Glomerular endothelial cell (primary cell): ENCODE data around the gene CCDC112. TPM values are rescaled to one million over a fixed set of nuclear protein-coding genes. Genes with fewer than 3 reads are reported as not detected.
"Not testable (repeated sequence)": the region's sequence is repeated elsewhere in the genome, so short reads cannot be mapped to it uniquely, and the experiment has no call there.

Experiments used
- DNase-seq: peaks from one replicate; pipeline ENCODE4 v3.0.0-alpha.2; 2011; ENCODE audit warnings: low read depth, low spot score; ENCODE audit errors: extremely low read depth
- total RNA-seq: library from RNA; depleted of rRNA; stranded (reverse); fragments of >200 nt; gene quantifications from 2 replicates; pipeline ENCODE4 v1.2.3, GENCODE V29; 2015

CCDC112 gene, protein sequence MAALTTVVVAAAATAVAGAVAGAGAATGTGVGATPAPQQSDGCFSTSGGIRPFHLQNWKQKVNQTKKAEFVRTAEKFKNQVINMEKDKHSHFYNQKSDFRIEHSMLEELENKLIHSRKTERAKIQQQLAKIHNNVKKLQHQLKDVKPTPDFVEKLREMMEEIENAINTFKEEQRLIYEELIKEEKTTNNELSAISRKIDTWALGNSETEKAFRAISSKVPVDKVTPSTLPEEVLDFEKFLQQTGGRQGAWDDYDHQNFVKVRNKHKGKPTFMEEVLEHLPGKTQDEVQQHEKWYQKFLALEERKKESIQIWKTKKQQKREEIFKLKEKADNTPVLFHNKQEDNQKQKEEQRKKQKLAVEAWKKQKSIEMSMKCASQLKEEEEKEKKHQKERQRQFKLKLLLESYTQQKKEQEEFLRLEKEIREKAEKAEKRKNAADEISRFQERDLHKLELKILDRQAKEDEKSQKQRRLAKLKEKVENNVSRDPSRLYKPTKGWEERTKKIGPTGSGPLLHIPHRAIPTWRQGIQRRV
- total RNA-seq, result 9.4 and 10.6 TPM in 2 replicates

DNA sequence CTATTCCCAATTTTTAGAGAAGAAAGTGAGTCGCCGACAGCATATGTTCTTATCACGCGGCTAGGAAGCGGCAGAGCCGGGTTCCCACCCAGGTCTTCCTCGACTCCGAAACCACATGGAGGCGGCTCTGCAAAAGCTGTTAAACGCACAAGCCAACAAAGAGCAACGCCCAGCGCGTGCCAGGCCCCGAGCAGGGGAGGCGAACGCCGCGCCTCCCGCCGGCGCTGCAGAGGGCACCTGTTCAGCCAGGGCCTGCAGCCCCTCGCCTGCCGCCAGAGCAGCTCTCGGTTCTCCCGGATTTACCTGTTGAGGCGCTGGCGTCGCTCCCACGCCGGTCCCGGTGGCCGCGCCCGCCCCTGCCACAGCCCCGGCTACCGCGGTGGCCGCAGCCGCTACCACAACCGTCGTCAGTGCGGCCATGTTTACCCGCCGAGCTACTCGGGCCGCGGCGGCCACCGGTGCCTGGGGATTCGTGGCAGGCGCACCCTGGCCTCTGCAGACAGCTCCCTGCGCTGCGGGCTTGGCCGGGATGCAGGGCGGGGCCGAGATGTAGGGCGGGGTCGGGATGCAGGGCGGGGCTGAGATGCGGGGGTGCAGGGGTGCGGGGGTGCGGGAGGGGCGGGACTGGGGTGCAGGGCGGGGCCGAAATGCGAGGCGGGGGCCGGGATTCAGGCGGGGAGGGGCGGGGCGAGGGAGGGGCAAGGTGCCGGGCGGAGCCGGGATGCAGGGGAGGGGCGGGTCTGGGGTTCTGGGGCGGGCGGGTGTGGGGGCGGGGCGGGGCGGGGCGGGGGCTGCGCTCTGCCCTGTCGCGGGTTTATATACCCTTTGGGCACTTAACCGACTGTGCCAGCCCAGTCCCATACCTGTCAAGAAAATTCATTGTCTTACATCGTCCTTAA, at the start of gene CCDC112:
Gene CCDC112 (minus strand): TSS at position 531 of the 899 bp plus-strand sequence. CDS start 111 bp downstream, at position 420.
- no peak for DNase-seq

DNA sequence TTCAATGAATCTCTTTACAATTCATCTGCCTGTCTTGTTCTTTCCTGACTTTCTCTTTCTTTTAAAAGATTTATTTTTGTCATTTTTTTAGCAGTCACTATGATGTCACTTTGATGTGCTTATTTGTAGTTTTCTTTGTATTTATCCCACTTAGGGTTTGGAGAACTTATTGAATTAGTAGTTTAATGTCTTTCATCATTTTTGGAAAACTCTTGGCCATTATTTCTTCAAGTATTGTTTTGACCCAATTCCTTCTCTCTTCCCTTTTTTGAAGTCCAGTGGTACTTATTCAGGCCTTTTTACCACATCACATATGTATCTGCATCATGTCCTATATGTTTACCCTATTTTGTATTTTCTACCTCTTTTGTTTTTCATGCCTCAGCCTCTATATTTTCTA, 48.9 kb upstream of the CCDC112 start:
- no peak for DNase-seq

DNA sequence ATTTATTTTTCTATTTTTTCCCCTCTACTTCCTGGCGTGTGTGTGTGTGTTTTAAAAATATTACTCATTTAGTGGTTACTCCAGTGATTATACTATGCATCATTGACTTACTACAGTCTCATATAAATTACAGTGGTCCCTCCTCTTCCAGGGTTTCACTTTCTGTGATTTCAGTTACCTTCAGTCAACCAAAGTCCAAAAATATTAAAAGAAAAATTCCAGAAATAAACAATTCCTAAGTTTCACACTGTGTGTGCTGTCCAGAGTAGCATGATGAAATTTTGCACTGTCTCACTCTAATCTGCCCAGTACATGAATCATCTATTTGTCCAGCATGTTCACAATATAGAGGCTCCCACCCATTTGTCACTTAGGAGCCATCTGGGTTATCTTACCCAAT, 47.4 kb upstream of the CCDC112 start:
- no peak for DNase-seq

DNA sequence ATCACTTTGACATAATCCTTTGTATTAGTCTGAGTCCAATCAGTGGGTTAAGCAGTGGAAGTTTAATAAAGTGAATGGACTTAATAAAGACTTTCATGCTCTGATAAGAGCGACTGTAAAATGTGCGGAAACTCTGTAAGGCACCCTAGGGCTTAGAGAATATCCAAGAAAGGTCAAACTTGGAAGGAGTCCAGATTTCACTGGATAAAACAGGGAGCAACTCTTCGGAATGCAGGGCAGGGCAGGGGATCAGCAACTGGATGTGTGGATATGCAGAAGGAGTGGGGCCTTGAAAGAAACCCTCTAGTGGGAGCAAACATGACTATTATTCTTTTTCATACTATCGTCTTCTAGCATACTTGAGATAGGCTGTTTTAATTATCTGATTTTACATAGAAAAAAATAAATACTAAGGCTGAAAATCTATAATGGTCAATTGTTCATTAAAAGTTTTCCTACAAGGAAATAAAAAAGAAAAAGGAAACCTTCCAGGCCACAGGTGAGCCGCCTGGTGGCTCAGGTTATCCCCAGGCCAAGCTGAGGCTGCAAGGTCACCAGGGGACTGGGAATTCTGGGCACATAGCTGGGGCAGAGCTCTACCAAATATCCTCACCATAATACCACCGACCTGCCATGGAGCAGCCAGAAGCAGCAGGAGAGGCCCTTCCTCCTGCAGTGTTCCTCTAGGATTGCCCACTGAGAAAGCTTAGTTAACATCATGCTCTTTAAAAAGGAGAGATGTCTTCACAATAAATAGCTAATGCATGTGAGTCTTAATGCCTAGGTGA, 46.3 kb upstream of the CCDC112 start:
- no peak for DNase-seq

DNA sequence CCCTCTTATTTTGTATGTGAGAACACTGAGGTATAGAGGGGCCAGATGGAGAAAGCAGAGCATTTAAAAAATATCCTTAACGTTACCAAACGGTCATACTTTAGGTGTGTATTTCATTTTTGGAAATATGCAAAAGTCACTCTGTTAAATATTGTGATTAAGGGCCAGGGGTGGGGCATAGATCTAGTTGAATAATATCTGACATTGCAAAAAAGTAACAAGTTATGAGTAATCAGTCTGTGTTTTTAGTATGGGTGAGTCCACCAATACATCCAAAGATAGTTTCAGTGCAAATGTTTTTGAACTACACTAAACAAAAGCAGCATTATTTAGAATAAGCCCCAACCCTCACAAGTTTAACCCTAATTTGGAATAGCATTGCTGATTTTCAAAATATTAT, 45.3 kb upstream of the CCDC112 start:
- no peak for DNase-seq

DNA sequence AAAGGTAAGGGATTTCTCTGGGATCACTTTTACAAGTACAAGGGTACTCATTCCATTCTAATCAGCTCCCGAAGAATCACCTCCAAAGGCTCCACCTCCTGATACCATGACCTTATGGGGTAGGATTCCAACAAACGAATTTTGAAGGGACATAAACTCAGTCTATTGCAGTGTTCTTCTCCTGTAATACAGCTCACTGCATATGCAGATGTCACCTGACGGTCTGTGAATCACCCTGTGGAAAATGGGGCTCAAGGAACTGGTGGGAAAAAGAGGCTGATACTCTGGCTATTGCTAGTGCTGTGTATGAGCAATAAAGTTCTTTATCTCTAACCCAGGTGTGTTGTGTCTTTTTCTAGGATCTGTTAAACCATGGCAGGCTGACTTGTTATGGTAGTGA, 42.4 kb upstream of the CCDC112 start:
- DNase-seq, result no peak

DNA sequence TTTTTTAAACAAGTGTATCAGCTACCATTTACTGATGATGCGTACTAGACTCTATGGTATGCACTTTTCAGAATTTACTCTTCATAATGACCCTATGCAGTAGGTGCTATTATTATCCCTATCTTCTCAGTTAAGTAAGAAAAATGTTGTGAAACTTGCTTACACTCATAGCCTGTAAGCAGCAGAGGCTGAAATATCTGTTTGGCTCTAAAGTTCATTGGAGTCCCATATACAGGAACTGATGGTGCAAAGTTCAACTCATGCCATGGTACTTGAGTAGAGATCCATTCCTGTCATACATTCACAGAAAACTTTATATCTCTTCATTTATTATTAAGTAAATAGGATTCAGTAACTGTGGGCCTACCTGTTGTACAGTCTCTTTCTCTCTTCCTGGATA, 41.4 kb upstream of the CCDC112 start:
- DNase-seq, result no peak

DNA sequence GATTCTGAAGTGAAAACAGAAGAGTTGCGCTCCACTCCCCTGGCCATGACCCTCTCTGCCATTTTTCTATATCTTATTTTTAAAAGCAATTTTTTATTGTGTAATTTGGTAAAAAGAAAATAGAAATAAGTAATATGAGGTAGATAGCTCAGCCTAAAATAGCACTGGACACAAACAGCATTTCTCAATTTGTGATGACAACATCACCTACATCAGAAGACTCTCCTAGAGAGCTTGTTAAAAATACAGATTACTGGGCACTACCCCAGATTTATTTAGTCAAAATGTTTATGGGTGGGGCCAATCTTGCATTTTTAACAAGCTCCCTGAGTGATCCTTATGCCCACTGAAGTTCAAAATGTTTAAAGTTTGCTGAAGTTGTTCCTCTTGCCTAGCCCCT, 40.5 kb upstream of the CCDC112 start:
- DNase-seq, result no peak

DNA sequence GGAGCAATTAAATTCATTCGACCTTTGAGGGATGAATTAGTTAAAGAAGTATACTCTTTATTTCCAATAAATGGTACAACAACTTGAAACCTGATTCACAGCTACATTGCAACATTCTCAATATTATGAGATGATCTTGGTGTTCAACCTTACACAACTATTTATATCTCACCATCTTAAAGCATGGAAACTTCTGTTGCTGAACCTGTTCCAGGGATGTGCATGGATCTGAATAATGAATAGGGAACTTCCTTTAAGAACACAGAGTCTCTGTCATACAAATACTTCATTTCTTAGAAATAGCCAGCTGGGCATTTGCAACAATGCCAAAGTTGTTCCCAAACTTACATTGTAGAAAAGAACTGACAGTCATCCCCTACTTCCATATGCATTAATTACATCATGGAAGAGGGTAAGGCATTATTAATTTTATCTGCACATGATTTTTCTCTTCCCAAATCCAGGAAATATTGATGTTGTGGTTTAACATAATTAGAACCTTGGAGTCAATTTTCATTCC, 39.8 kb upstream of the CCDC112 start:
- no peak for DNase-seq

DNA sequence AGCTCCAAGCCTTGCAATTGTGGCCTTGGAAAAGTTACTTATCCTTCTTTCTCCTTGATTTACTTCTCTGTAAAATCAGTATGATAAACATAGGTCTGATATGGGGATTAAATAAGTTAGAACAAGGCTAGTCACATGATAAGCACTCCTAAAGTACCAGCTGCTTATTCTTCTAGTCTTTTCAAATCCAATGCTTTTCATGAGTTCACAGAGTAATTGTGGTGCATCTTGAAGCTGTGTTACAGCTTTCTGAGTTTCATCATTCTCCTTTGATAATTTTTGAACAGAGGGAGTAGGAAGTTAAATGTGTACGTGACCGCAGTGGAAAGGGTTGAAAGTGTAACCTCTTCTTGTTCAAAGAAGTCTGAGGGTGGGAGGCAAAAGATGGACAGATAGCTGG, 38.8 kb upstream of the CCDC112 start:
- no peak for DNase-seq

DNA sequence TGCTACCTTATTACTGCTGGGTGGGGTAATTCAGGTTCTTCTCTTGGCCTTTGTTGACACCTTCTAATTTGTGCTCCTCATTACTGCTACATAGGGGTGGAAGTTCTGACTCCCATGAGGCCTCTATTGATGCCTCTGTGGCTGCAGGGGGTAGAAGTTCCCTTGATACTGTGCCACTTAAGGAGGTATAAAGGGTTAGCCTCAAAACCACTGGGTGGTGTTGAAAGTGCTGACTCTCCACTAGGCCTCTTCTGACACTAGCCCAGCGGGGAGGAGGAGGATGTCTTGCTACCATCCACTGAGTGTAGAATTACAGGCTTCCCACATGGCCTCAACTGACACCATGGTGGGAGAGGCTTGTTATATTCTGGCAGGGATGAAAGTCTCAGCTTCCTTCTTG, 36.7 kb upstream of the CCDC112 start:
- DNase-seq, result no peak

DNA sequence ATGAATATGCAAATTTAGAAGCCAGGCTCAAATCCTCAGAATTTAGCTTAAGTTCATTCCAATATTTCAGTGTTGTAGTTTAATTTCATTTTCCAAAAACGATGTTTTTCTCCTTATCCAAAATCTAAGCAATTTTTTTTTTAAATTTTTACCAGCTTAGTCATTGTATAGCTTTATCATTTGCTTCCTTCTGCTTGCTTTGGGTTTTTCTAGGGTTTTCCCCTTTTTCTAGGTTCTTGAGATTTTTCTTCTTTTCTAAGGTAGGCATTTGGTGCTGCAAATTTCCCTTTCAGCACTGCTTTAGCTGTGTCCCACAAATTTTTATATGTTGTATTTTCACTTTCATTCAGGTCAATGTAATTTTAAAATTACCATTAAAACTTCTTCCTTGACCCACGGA, 34.4 kb upstream of the CCDC112 start:
- no peak for DNase-seq

DNA sequence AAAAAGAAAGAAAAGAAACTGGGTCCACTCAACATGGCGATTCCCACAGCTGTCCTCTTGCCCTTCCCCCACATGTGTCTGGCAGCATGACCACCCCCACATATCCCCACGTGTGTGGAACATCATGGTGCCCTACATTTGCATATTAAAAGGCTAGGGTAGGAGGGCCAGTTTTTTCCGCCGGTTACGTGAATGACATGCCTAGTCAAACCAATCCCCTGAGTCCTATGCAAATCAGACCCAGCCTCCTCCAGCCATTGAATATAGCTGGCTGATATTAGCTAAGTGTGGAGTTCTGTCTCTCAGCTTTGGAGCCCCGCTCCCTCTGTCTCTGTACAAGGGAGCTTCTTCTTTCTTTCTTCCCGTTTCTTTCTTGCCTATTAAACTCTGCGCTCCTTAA, 33.0 kb upstream of the CCDC112 start:
- no peak for DNase-seq

DNA sequence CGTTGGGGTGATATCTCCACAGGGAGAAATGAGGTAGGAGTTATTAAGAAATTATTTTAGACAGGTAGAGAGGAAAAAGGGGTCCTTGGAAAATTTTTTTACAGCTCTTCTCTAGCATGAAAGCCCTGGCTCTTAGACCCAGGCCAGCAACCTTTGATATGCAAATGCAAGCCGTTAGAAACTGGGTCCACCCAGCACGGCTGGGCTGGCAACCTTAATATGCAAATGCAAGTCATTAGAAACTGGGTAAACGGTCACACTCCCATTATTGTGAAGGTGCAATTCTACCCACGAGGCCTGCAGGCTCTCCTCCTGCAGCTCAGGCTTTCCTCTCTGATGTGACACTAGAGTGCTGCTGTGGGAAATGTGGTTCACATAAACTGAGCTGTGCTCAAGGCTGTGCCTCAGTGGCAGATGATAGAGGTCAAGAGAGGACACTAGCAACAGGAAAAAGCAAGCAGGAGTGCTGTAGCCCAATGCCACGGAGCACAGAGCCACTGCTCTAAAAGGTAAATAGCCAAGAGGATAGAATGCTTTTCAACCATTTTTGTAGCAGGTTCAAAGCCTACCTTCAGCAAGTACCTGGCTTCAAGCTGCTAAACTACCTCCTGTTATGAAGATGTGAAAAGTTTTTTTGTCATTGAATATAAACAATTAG, 32.3 kb upstream of the CCDC112 start:
- not testable (repeated sequence) for DNase-seq

DNA sequence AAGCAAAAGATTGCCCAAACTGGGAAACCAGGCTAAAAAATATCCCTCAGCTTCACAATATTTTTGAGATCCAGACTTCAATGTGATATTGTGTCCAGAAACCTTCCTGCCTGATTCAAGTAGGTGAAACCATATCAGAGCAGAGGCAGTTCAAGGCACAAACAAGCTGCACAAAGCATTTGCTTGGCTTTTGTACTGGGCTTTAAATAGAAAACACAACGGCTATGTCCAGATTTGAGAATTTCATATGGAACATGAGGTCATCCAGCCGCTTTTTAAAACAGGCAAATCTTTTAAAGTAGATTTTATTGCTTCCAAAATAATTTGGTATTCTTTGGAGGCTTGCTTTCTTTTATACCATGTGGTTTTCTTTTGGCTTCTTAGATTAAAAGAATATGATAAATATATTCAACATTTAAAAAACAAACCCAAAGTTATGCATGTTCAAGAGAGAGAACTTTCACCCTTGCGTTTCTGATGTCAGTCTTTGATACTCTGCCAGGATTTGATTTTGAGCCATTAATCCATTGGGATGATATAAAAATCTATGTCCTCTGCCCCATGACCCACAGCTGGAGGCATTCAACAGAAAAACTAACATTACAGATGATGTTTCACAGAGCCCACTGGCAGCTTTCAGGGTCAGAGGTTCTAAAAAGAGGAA, 29.0 kb upstream of the CCDC112 start:
- no peak for DNase-seq

DNA sequence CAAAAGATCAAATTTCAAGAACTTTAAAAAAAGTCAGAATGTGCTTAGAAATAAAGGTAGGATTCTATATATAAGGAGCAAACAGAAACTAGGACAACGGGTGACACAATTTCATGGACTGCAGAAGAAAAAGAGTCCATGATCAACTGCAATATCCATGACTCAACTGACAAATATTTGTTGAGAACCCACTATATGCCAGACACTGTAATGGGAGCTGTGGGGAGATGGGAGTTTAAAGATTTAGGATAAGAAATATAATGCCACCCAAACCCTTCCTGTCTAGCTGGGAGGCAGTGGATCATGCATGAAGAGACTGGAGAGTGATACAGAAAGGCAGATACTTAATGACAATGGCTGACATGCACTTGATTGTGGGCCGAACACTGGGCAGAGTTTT, 27.6 kb upstream of the CCDC112 start:
- DNase-seq, result no peak

DNA sequence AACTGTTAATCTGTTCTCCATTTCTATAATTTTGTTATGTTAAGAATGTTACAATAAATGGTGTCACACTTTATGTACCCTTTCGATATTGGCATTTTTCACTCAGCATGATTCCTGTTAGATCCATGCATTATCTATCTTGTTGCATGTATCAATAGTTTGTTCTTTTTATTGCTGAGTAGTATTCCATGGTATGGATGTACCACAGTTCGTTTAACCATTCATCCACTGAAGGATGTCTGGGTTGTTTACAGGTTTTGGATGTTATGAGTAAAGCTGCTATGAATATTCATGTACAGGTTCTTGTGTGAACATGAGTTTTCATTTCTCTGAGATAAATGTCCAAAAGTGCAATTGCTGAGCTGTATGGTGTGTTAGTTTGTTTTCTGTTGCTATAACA, 26.3 kb upstream of the CCDC112 start:
- DNase-seq, result no peak

DNA sequence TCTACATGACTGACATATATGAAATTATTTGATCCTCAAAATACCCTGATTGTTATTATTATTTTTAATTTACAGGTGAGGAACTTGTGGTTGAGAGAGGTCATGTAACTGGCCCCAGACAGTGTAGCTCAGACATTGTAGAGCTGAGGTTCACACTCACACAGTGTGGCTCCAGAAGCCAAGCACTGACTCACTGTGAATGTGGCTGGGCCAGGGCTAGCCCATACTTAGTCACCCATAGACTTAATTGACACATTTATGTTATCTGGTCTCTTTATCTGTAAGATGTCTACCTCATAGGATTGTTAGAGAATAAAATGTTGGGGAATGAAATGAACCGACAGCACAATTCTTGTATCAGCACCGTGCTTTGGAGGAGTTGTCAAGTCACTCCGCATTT, 24.9 kb upstream of the CCDC112 start:
- DNase-seq, result no peak

DNA sequence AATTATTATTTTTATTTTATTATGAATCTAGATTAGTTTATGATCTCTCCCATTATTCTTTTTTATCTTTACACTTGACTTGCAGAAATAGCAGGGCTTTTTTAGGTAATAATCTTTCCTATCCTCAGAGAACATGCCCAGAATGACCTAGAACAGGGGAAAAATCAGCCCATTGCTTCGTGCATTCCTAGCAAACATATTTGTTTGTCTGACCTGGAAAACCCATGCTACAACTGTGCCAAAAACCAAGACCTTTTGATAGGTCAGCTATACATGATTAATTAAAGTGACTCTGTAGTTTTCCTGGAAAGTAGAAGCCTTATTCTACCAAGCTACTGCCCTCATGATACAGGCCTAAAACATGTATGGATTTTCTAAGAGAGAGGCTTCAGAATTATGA, 24.1 kb upstream of the CCDC112 start:
- no peak for DNase-seq

DNA sequence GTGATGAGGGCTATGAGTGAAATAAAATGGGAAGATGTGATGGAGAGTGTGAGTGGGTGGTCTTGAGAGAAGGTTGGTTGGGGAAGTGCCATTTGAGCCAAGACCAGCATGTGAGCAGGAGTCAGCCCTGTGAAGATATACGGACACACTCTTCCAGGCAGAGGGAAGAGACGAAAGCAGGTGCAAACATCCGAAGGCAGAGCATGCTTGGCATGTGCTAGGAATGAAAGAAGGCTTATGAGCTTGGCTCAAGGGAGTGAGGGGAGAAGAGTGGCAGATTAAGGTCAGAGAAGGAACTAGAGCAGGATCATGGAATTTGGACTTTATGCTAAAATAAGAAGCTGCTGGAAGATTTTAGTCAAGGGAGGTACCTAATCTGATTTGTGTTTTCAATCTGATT, 23.6 kb upstream of the CCDC112 start:
- no peak for DNase-seq
